Measurements from ENCODE around the gene EXD3.
"Not testable (repeated sequence)": the region's sequence is repeated elsewhere in the genome, so short reads cannot be mapped to it uniquely, and the experiment has no call there.

EXD3 gene

DNA sequence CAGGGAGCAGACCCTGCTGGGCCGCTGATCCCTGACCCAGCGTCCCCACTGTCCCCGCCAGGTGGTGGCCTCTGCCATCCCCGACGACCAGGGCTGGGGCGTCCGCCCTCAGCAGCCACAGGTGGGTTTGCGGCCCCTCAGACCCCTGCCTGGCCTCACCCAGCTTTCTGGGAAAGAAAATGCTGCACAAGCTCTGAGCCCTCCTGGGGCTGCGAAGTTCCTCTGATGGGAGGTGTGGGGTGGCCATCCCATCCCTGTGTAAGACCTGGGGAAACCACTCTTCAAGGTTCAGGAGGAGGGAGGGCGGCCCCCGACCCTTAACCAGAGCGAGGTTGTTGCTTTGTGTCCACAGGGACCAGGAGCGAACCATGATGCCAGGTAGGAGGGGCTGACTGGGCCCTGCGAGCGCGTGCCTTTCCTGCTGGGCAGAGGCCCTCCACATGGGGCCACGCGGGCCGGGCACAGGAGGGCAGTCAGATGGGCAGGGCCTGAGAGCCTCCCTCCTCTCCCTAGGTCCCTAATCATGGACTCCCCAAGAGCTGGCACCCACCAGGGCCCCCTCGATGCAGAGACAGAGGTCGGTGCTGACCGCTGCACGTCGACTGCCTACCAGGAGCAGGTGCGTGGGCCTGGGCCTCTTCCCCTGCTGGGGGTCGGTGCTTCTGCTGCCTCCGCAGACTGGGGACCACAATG is 7.9 kb upstream of the EXD3 start:
- no peak for DNase-seq

DNA sequence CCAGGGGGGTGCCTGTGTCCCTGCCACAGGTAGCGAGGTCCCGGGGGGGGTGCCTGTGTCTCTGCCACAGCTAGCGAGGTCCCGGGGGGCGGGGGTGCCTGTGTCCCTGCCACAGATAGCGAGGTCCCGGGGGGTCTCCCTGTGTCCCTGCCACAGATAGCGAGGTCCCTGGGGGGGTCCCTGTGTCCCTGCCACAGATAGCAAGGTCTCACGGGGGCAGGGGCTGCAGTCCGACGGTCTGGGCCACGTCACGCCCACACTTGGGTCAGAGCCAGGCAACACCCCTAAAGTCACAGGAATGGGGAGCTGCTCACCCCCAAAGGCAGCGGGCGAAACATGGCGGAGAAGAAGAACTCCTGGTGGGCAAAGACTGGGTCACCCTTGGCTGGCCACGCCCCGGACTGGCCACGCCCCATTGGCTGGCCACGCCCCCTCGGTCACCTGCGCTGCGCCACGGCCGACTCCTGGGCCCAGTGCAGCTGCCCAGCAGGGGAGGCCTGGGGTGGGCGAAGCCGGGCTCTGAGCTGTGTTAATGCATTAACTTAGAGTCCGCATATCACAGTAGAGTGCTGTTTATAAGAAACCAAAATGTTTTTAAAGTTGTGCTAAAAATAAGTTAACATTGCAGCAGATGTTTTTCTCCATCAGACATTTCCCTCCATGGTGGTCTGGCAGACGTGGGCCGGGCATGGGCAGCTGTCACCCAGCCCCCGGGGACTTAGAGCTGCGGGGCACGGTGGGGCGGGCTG is 7.2 kb upstream of the EXD3 start:
- DNase-seq: peak in 1 of 2 experiments; percentile 34

DNA sequence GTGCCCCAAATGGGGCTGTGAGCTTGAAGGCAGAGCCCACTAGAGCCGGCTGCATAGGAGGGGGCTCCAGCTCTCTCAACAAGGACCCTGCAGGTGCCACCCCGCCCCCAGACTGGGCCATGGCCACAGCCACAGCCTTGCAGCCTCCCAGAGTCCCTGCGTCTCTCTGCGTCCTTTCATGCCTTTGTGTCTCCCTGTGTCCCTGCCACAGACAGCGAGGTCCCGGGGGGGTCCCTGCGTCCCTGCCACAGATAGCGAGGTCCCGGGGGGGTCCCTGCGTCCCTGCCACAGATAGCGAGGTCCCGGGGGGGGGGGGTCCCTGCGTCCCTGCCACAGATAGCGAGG is 6.6 kb upstream of the EXD3 start:
- DNase-seq: no peak

DNA sequence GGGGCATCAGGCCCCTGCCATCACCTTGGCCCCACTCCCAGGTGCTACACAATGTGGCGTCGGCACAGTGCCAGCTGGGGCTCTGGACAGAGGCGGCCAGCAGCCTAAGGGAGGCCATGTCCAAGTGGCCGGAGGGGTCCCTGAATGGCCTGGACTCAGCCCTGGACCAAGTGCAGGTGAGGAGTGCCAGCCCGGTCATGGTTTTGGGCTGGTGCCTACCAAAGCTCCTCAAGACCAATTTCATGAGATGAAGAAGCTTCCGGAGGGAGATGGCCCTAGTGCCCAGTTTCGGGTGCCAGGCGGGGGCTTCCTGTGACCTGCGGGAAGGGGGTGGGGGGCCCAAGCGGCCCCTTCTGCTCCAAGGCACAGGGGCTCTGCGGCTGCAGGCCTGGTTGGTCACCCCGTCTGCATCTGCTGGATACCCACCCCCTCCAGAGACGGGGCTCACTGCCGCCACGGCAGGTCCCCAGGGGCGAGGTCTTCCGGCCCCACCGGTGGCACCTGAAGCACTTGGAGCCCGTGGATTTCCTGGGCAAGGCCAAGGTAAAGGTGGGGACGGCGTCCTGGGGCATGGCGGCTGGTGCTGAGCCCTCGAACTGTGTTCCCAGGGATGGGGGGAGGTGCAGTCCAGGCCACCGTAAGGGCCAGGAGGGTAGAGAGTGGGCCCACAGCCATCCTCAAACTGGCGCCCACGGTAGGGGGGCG is 6.0 kb upstream of the EXD3 start:
- no peak for DNase-seq

DNA sequence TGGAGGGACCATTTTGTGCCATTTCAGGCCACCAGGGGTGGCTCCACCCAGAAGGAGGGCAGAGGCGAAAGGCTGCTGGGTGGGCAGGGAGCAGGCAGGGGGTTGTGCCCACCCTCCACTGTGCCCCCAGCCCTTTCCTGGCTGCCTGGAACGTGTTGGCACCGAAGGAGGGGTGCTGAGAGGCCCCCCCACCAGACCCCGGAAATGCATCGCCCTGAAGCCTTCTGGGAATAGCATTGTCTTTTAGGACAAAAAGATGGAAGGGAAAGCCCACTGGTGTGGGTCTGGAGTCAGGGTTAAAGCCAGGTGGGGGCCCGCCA is 5.3 kb upstream of the EXD3 start:
- no peak for DNase-seq

DNA sequence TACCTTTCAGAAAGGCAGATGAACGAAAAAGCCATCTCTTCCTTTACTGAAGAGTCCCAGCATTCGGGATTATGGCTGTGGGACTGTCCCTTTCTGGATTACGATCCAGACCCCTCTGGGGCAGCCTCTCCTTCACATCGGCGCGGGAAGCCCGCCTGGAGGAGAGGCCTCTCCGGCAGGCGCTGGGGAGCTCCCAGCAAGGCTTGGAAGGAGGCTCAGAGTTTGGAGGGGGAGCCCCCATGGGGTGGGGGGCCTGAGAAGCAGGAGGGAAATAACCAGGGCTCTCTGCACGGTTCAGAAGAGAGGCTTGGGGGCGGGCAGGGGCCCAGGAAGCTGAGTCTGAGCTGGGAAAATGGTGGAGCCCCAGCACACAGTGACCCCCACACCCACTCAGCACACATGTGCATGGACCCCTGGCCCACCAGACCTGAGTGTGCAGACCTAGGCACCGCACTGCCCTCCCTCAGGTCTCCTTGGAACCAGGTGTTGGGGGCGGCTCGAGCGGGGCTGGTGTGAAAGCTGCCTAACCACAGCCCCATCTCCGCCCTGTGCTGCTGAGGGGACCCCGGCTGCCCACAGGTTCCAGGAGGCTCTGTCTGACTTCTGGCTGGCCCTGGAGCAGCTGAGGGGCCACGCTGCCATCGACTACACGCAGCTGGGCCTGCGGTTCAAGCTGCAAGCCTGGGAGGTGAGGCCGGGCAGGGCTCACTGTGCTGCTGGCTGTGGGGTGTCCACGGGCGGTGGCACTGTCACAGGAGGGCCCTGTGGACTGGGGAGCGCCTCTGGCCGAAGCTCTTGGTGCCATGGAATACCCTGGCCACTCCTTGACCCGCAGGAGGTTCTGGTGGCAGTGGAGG is 4.7 kb upstream of the EXD3 start:
- no peak for DNase-seq

DNA sequence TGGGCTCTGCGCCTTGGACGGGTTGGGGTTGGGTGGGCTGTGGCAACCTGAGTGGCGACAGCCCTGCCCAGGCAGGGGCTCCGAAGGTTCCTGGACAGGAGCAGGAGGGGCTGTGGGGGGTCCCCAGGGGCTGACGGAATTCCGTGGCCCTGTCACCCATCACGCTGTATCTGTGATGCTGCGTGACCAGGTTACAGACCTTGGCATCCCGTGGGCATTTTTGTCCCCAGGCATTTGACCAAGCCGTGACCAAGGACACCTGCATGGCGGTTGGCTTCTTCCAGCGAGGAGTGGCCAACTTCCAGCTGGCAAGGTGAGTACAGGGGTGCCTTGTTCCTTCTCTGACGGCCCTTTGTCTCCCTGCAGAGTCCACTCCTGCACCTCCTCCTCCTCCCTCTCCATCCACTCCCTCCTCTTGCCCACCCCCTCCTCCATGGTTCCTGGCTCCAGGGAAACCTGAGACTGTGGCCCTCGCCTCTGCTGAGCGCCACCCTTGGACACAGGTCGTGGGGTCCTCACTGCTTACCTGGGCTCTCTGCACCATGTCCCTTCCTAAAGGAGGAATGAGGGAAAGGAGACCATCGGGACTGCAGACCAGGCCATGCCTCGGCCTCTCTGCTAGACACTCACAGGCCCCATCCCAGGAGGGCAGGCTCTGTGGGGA is 3.2 kb upstream of the EXD3 start:
- no peak for DNase-seq

DNA sequence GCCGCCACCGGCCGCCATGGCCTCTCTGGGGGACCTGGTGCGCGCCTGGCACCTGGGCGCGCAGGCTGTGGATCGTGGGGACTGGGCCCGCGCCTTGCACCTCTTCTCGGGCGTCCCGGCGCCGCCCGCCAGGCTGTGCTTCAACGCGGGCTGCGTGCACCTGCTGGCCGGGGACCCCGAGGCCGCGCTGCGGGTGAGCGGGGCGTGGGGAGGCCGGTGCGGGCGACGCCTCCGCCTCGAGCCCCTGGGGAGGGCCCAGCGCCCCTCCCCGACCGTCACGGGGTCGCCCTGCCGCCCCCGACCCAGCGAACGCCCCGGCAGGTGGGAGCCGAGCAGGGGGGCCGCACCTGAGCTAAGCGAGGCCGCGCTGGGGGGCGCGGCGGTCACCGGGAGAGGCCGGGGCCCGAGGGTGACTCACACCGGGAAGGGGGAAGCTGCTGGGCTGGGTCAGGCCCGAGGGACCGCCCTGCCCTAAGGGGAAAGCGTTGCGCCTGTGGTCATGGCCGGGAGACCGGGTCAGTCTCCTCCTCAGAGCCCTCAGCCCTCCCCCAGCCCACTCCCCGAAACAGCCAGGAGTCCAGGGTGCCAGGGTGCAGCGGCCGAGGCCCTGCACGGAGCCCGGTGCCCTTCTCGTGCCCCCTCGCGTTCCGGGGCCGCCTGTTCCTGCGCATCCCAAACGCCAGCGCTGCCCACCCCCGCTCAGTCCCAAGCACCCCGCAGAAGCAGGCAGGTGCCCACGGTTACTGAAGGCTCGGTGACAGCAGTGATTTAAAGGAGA is 741 bp upstream of the EXD3 start:
- DNase-seq: peak in 1 of 2 experiments; percentile 21

DNA sequence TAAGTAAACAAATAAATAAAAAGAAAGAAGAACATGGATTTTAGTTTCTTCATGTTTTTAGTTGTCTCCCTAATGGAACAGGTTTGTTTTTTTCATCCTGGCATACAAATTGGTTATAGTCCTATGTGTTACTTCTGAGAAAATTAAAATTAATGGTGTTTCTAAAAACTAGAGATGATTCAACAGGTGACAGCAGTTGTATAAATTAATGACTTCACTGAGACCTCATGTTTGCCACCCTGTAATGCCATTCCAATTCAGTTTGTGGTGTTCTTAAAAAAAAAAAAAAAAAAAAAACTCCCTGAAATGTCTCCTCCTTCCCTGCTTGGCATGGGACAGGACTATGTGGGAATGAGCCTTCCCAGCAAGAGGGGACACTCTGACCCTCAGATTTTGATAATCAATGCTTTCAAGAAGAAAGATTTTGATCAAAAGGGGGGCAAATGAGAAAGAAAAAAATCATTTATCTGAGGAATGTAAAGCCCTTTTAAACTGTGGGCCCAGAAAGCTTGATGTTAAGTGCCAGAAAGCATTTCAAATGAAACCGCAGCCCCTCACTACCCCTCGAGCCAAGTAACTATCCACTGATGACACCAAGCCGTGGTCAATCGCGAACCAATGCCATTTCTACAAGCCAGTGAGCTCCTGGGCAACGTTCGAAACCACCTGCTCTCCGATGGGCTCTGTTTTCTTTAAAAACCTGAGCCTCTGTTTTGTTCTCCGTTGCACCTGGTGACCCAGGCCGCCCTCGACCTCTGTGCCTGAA is 941 bp downstream of the EXD3 start:
- DNase-seq: no peak

DNA sequence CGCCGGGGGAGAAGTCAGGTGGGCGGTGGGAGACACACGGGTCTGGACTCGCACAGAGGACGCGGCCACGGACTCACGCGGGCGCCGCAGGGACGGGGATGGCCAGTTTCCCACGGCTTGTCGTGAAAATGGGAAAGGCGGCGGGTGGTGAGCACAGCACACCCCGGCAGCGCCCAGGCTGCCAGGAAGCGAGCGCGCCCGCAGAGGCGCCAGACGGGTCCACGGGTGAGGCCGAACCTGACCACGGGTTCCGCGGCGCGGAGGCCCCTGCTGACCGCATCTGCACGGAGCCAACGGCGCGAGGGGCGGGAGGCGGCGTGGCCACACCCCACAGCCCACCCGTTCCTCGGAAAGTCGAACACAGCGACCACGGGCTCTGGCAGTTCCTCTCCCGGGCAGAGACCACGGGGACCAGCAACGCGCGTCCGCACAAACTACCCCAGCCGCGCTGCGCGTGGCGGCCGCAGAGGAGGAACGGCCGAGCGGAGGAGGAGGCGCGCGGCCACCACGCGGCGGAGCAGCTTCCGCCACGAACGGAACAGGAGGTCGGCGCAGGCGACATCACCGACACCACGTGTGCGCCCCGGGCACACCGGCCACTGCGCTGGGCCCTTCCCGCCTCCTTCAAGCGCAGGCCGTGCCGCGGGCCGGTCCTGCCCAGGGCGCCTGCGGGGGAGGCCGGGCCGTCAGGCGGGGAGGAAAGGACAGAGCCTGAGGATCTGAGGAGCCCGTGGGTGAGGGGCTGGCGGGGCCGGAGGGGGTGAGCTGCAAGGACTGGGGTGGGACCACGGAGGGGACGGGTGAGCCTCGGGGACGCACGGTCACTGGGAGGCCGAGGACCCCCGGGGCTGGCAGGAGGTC is 5.6 kb downstream of the EXD3 start:
- no peak for DNase-seq

DNA sequence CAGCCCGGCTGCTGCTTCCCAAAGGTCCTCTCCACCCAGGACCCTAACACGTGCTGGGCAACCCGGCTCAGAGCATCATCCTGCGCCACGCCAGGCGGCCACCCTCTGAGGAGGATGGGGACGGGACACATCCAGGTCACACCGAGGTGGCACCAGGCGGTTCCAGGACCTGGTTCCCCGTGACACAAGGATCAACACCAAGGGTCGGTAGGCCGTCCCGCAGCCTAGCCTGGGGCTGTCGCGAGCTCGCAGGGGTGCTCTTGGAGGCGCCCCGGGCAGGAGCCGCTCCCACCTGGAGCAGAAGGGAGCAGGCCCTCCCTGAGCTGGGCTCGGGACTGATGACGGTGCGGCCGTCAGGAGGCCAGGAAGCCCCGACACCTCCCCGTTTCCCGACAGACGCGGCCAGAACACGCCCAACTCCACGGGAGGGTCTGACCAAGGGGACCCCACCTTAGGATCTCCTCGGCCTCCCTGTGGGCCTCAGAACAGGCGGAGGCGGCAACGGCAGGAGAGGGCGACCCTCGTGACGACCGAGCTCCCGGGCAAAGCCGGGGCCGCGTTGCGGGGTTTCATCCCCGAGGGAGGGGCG is 6.3 kb downstream of the EXD3 start:
- DNase-seq: no peak

DNA sequence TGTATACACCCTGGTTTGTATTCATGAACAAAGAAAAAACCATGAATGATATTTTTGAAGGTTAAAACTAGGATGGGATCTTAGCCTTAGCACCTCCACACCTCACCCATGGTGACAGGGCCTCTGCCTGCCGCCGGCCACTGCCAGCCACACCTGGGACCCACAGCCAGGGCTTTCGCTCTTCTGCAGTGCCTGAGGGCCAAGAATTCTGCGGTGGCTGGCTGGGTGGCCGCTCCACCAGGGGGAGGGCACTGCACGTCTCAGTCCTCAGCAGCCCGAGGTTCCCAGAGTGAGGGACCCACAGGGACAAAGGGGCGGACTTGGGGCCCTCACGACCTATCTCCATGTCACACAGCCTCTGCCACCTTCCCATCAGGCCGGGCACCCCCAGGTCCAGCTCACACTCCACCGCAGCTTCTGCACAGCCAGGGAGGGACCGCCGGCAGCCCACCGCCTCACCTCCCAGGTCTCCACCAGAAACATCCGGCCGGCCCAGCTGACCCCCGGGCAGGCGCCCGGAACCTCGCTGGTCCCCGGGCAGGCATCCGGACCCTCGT is 6.9 kb downstream of the EXD3 start:
- DNase-seq: no peak

DNA sequence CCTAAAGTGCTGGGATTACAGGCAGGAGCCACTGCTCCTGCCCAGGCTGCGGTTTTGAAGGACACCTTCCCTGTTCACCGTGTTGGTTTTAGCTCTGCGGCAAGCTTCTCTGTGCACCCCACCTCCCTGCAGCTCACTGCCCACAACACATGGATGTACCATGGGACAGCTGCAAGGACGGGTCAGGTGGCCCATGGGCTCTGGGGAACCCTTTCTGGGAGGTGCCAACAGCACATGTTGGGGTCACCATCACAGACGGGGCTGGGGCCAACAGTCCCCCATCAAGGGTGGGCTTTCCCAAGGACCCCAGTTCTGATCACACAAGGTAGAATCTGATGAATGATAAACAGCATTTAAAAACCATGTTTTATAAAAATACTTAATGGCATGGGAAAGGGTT is 7.5 kb downstream of the EXD3 start:
- no peak for DNase-seq

DNA sequence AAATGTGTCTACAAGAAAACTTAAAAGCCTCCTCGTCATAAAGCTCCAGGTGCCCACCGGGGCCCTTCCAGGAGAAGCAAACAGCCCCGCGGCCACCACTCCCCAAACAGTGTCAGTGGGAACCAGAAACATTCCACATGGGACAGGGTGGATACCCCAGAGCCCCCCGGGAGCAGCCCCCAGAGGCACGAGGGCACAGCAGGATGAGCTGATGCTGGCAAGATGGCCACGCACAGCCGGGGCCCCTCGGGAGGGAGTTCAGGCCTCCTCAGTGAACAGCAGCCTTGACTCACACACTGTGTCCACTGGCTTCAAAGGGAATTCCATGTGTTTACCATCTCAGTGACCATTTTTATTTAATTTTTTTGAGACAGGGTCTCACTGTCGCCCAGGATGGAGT is 10.5 kb downstream of the EXD3 start:
- no peak for DNase-seq

DNA sequence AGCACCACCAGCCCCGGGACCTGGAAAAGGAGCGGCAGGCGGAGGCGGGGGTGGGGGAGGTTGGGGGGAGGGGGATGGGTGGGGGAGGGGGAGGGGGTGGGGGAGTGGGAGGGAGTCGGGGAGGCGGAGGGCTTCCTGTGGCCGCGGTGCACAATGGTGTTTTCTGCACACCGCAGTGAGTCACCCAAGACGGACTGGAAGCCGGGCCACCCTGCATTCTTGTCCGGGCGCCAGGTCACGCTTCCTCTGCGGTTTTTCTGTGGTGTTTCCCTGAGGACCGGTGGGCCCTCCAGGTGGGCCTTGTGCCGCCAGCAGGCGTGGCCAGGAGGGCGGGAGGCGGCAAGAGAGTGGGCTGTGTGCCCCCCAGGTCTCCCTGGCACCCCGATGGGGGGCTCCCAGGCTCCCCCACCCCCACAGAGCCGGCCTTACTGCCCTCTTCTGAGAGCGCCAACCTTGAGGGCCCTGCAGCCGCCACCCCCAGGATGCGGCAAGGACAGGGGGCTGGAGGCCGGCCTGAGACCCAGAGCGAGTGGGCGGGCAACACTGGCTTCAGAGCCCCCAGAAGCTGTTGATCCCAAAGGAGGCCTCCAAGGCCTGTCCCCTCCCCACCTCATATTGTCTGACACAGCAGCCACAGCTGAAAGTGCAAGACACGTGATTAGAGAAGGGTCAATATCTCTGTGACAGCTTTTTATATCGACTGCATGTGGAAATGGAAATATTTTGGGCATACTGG is 11.1 kb downstream of the EXD3 start:
- DNase-seq: peak; percentile 83 to 91

DNA sequence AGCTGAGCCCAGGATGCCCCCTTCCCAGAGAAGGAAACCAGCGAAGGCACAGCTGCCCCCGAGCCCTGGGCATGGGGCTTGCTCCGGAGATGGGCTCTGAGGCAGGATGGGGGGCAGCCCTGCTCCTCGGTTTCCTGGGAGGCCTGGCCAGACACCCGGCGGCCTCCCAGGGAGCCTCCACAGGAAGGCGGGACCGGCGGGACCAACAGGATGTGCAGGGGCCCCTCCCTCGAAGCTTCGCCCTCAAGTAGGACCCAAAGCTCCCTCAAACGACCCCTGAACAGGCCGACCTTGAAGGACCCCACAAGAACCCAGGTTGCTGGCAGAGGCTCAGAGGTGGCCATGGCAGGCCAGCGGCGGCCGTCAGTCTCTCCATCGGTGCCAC is 11.7 kb downstream of the EXD3 start:
- peak in 1 of 2 experiments; percentile 63 for DNase-seq

DNA sequence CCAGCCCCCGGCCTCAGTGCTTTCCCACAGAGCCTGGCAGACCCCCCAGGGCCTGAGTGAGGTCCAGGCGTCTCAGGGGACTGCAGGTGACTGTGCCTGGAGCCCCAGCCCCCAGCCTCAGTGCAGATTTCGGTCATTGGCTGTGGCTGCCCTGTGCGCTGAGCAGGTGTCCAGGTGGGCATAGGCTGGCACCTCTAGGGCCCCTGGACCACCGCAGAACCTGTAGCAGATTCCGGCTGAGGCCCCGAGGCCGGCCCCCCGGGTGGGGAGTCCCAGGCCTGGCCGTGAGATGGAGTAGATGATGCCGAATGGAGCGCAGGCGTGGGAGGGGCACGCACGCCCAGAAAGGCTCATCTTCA is 12.1 kb downstream of the EXD3 start:
- DNase-seq: no peak

DNA sequence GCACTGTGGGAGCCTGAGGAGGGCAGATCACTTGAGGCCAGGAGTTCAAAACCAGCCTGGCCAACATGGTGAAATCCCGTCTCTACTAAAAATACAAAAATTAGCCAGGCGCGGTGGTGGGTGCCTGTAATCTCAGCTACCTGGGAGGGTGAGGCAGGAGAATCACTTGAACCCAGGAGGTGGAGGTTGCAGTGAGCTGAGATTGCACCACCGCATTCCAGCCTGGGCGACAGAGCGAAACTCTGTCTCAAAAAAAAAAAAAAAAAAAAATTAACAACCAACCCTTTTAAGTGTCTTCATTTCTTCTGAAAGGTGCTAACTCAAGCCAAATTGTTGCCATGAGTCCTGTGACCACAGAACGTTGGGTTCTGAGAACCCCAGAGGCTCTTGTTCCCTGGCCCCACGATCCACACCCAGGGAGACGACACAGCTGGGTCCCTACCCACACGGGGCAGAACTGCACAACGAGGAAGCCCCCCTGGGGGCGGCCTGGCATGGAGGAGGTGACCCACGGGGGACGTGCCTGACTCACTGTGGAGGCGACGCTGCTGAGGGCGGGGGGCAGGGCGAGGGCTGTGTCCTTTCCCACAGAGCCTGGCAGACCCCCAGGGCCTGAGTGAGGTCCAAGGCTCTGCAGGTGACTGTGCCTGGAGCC is 12.6 kb downstream of the EXD3 start:
- not testable (repeated sequence) for DNase-seq
